Large intestine (tissue), 3 donors: ENCODE results near the gene TAP2. TPM values are rescaled to one million over a fixed set of nuclear protein-coding genes. Genes with fewer than 3 reads are reported as not detected.
A peak's percentile ranks its signal among the peaks of the same experiment; 100 is the strongest.

Experiments
- DNase-seq, 2 donors: peaks; one replicate each; pipeline versions ENCODE4 v3.0.0 to v3.0.0-alpha.2; 2013
- H3K27ac ChIP-seq: one replicate; pipeline ENCODE4 v1.5.1; 2013; ENCODE audit warnings: low read length
- H3K27me3 ChIP-seq: 2 replicates; pipeline ENCODE4 v1.6.1; 2013; ENCODE audit warnings: low read length; ENCODE audit not compliant: control insufficient read depth, insufficient read depth
- H3K36me3 ChIP-seq: 2 replicates; pipeline ENCODE4 v1.6.1; 2013; ENCODE audit warnings: low read length; ENCODE audit not compliant: control insufficient read depth, insufficient read depth
- H3K4me1 ChIP-seq: one replicate; pipeline ENCODE4 v1.6.1; 2013; ENCODE audit warnings: low read length; ENCODE audit not compliant: control insufficient read depth, insufficient read depth
- H3K4me3 ChIP-seq: one replicate; pipeline ENCODE4 v1.5.1; 2013; ENCODE audit warnings: low read length
- H3K9me3 ChIP-seq: one replicate; pipeline ENCODE4 v1.6.1; 2013; ENCODE audit warnings: mild to moderate bottlenecking, low read depth, low read length, moderate library complexity; ENCODE audit not compliant: control insufficient read depth
- WGBS: methylation state at CpG from one replicate; pipeline ENCODE4 v1.1.5; 2013; ENCODE audit warnings: low lambda C conversion rate; ENCODE audit not compliant: insufficient coverage; 5-methylcytosine and 5-hydroxymethylcytosine counted together
- polyA plus RNA-seq: library from polyadenylated mRNA; unstranded; fragments of 120-200 nt; gene quantifications from one replicate; pipeline ENCODE4 v1.2.1, GENCODE V29; 2013

The TAP2 gene
- polyA plus RNA-seq, 1 donor: 13.3 TPM

- 93% methylated on average over 3 of the region's 16 CpGs for WGBS
- no peak for DNase-seq
- Histone ChIP-seq H3K9me3 (no peaks in the 10 kb centered on the region), H3K27me3 (no peaks in the 10 kb centered on the region), H3K4me3 (no peak overlapping the region), H3K4me1 (peaks cover 5% of the 10 kb centered on the region), H3K36me3 (peaks cover 17% of the 10 kb centered on the region), H3K27ac (no peak overlapping the region)
Measured at GRCh38 chr6:32835167-32835893, 3.2 kb downstream of the TAP2 start.

GRCh38 chr6:32833664-32834063 lies 4.9 kb downstream of the TAP2 start:
- WGBS: 67% methylated on average over 1 of the region's 5 CpGs

GRCh38 chr6:32832535-32832934 lies 6.0 kb downstream of the TAP2 start:
- Histone ChIP-seq H3K27ac (no peak overlapping the region), H3K4me3 (no peak overlapping the region), H3K9me3 (no peaks in the 10 kb centered on the region), H3K36me3 (peaks cover 22% of the 10 kb centered on the region), H3K27me3 (no peaks in the 10 kb centered on the region), H3K4me1 (no peaks in the 10 kb centered on the region)
- 60% methylated on average over 1 of the region's 13 CpGs for WGBS
- no peak for DNase-seq

More at GRCh38 chr6:32833664-32834063, 4.9 kb downstream of the TAP2 start:
- H3K4me1 ChIP-seq: peaks cover 5% of the 10 kb centered on the region
- H3K27me3 ChIP-seq: no peaks in the 10 kb centered on the region
- no peak overlapping the region for H3K27ac ChIP-seq
- H3K4me3 ChIP-seq: no peak overlapping the region
- no peaks in the 10 kb centered on the region for H3K9me3 ChIP-seq
- H3K36me3 ChIP-seq: peaks cover 22% of the 10 kb centered on the region
- DNase-seq: no peak

GRCh38 chr6:32830936-32831335 lies 7.6 kb downstream of the TAP2 start:
- no peaks in the 10 kb centered on the region for H3K9me3 ChIP-seq
- peaks cover 22% of the 10 kb centered on the region for H3K36me3 ChIP-seq
- H3K4me3 ChIP-seq: no peak overlapping the region
- no peak for DNase-seq
- H3K27ac ChIP-seq: no peak overlapping the region
- no CpG with 5 or more reads among the region's 5 CpGs for WGBS
- no peaks in the 10 kb centered on the region for H3K4me1 ChIP-seq
- no peaks in the 10 kb centered on the region for H3K27me3 ChIP-seq

GRCh38 chr6:32830017-32830416 lies 8.5 kb downstream of the TAP2 start:
- H3K27ac ChIP-seq: no peak overlapping the region
- no peaks in the 10 kb centered on the region for H3K4me1 ChIP-seq
- no peaks in the 10 kb centered on the region for H3K9me3 ChIP-seq
- DNase-seq: no peak
- no peak overlapping the region for H3K4me3 ChIP-seq
- H3K36me3 ChIP-seq: peaks cover 19% of the 10 kb centered on the region
- 100% methylated on average over 2 of the region's 5 CpGs for WGBS
- H3K27me3 ChIP-seq: no peaks in the 10 kb centered on the region

- WGBS: 71% methylated on average over 1 of the region's 7 CpGs
- peaks cover 19% of the 10 kb centered on the region for H3K36me3 ChIP-seq
- DNase-seq: no peak
Measured at GRCh38 chr6:32829495-32829894, 9.0 kb downstream of the TAP2 start.

GRCh38 chr6:32827025-32827424 lies 11.5 kb downstream of the TAP2 start:
- no peak overlapping the region for H3K27ac ChIP-seq
- peaks cover 15% of the 10 kb centered on the region for H3K36me3 ChIP-seq
- DNase-seq: no peak
- H3K4me3 ChIP-seq: no peak overlapping the region
- no peaks in the 10 kb centered on the region for H3K4me1 ChIP-seq
- no peaks in the 10 kb centered on the region for H3K9me3 ChIP-seq
- no peaks in the 10 kb centered on the region for H3K27me3 ChIP-seq
- 100% methylated on average over 2 of the region's 3 CpGs for WGBS

More at GRCh38 chr6:32829495-32829894, 9.0 kb downstream of the TAP2 start:
- no peak overlapping the region for H3K27ac ChIP-seq
- H3K4me1 ChIP-seq: no peaks in the 10 kb centered on the region
- H3K27me3 ChIP-seq: no peaks in the 10 kb centered on the region
- H3K4me3 ChIP-seq: no peak overlapping the region
- no peaks in the 10 kb centered on the region for H3K9me3 ChIP-seq

GRCh38 chr6:32825966-32826365 lies 12.6 kb downstream of the TAP2 start:
- DNase-seq: peak in 1 of 2 donors; percentile 31
- no CpG with 5 or more reads among the region's 2 CpGs for WGBS
- H3K27ac ChIP-seq: no peak overlapping the region

GRCh38 chr6:32819729-32820128 lies 18.8 kb downstream of the TAP2 start:
- Histone ChIP-seq H3K27me3 (peaks cover 5% of the 10 kb centered on the region), H3K9me3 (no peaks in the 10 kb centered on the region), H3K4me3 (no peak overlapping the region), H3K36me3 (no peaks in the 10 kb centered on the region), H3K4me1 (no peaks in the 10 kb centered on the region), H3K27ac (no peak overlapping the region)
- WGBS: no CpG with 5 or more reads among the region's 3 CpGs
- no peak for DNase-seq

More at GRCh38 chr6:32825966-32826365, 12.6 kb downstream of the TAP2 start:
- Histone ChIP-seq H3K9me3 (no peaks in the 10 kb centered on the region), H3K4me1 (no peaks in the 10 kb centered on the region), H3K4me3 (no peak overlapping the region), H3K36me3 (peaks cover 11% of the 10 kb centered on the region), H3K27me3 (no peaks in the 10 kb centered on the region)

GRCh38 chr6:32818867-32819266 lies 19.7 kb downstream of the TAP2 start:
- no peaks in the 10 kb centered on the region for H3K4me1 ChIP-seq
- H3K36me3 ChIP-seq: no peaks in the 10 kb centered on the region
- H3K4me3 ChIP-seq: no peak overlapping the region
- peaks cover 11% of the 10 kb centered on the region for H3K27me3 ChIP-seq
- WGBS: 100% methylated on average over 1 of the region's 2 CpGs
- no peak for DNase-seq
- no peak overlapping the region for H3K27ac ChIP-seq
- H3K9me3 ChIP-seq: no peaks in the 10 kb centered on the region

- Histone ChIP-seq H3K36me3 (no peaks in the 10 kb centered on the region), H3K9me3 (no peaks in the 10 kb centered on the region), H3K27me3 (peaks cover 24% of the 10 kb centered on the region), H3K4me3 (no peak within 1 kb of the TSS), H3K4me1 (no peaks in the 10 kb centered on the region), H3K27ac (no peak within 1 kb of the TSS)
- DNase-seq: peak in 1 of 2 donors; percentile 17
- no CpG with 5 or more reads among the region's 3 CpGs for WGBS
Measured at GRCh38 chr6:32816746-32817204, 21.8 kb downstream of the TAP2 start, which contains the start of gene HLA-DOB. TSS of gene HLA-DOB (minus strand) at chr6:32817002. CDS start at chr6:32816951, 51 bp downstream.
